ENCODE measurements around the gene GRIK3.

GRIK3 gene

GRCh38 chr1:36790191-36790590, 244.1 kb downstream of the GRIK3 start:
- DNase-seq (ENCODE audit: low spot score): no peak
- TF ChIP-seq, protein P1, sequence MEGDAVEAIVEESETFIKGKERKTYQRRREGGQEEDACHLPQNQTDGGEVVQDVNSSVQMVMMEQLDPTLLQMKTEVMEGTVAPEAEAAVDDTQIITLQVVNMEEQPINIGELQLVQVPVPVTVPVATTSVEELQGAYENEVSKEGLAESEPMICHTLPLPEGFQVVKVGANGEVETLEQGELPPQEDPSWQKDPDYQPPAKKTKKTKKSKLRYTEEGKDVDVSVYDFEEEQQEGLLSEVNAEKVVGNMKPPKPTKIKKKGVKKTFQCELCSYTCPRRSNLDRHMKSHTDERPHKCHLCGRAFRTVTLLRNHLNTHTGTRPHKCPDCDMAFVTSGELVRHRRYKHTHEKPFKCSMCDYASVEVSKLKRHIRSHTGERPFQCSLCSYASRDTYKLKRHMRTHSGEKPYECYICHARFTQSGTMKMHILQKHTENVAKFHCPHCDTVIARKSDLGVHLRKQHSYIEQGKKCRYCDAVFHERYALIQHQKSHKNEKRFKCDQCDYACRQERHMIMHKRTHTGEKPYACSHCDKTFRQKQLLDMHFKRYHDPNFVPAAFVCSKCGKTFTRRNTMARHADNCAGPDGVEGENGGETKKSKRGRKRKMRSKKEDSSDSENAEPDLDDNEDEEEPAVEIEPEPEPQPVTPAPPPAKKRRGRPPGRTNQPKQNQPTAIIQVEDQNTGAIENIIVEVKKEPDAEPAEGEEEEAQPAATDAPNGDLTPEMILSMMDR (IDR thresholded peaks at IDR 0.05; ENCODE audit: extremely low read depth, insufficient read depth, missing control alignments): no peak
- in situ Hi-C loops (cut with MboI; ENCODE audit: low pct_unique_long_range_greater_than_20kb, low sequenced_read_pairs, unreplicated experiment): no loop called here

- no peak for DNase-seq (ENCODE audit: low spot score)
- in situ Hi-C loops (cut with MboI; ENCODE audit: low pct_unique_long_range_greater_than_20kb, low sequenced_read_pairs, unreplicated experiment): no loop called here
- TF ChIP-seq, protein P1 (IDR thresholded peaks at IDR 0.05; ENCODE audit: extremely low read depth, insufficient read depth, missing control alignments): no peak
These were observed 244.8 kb downstream of the GRIK3 start for GRCh38 chr1:36789535-36789934.

DNA sequence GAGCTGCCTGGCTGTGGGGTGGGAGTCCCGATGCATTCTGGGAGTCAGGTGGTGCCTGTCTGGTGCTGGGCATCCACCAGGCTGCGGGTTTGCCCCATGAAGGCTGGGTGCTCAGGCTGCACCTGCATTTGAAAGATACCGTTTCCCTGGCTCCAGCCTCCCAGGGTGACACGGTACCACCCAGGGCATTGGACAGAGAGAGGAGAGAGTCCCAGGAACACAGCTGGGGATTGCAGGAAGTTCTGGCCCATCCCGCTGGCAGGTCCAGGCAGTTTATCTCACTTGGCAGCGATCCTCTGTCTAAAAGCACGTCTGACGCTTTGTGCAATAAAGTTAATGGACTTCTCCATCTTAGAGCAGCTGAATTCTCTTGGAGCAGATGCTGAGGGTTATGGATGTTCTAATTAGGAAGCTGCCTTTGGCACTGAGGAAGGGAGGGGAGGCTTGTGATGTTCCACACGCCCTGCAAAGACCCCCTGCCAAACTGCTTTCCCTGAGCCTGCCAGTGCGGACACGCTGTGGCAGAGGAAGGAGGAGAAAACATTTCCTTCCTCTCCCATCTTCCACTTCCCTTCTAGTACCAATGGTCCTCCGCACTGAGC, 246.9 kb downstream of the GRIK3 start:
- TF ChIP-seq, protein P1 (IDR thresholded peaks at IDR 0.05; ENCODE audit: extremely low read depth, insufficient read depth, missing control alignments): no peak
- in situ Hi-C loops (cut with MboI; ENCODE audit: low pct_unique_long_range_greater_than_20kb, low sequenced_read_pairs, unreplicated experiment): no loop called here
- no peak for DNase-seq (ENCODE audit: low spot score)

DNA sequence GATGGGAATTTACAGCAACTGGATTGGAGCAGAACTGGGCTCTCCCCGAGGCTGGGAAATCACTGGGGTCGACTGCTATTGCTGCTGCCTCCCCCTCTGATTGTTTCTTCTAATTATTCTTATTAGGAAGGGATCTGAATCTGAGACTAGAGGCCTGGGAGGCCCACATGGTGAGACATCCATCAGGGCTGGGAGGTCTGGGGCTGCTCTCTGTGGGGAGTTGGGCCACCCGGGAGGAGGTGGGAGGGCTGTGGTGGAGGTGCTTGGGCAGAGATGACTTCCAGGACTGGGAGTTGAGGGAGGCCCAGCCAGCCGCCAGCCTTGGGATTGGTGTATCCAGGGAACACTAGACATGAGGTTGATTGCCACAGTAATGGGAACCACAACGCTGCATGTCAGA, 247.9 kb downstream of the GRIK3 start:
- DNase-seq (ENCODE audit: low spot score): no peak
- in situ Hi-C loops (cut with MboI; ENCODE audit: low pct_unique_long_range_greater_than_20kb, low sequenced_read_pairs, unreplicated experiment): no loop called here
- TF ChIP-seq, protein P1 (IDR thresholded peaks at IDR 0.05; ENCODE audit: extremely low read depth, insufficient read depth, missing control alignments): no peak

DNA sequence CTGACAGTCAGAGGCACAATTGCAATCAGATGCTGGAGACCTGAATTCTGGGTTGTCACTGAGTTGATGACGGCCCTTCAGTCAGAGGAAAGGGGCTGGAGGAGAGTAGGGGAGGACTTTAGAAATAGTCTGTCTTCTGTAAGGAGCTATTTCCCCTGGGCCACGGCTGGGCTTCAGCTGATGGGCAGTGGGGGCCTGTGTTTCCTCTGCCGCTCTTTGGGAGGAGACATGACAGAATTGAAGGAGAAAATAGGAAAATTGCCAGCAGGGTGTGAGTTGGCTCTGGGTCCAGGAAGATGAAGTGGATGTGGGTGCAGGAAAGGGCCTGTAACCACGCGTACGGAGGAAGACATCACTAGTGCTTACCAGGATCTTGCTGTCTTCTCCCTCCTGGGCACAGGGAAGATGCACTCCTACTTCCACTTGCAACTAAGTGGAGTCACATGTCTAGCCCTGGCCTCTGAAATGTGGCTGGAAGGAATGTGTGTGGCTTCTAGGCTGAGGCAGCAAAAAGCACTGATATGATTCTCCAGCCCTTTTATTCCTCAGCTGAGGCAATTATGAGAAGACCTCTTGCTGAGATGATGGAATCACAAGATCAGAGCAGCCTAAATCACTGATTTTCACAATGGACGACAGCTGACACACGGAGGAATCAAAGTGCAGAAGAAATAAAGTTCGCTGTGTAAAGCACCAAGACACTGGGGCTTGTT, 250.0 kb downstream of the GRIK3 start:
- in situ Hi-C loops (cut with MboI; ENCODE audit: low pct_unique_long_range_greater_than_20kb, low sequenced_read_pairs, unreplicated experiment): no loop called here
- DNase-seq (ENCODE audit: low spot score): no peak
- TF ChIP-seq, protein P1 (IDR thresholded peaks at IDR 0.05; ENCODE audit: extremely low read depth, insufficient read depth, missing control alignments): no peak

GRCh38 chr1:36783475-36783874, 250.8 kb downstream of the GRIK3 start:
- TF ChIP-seq, protein P1 (IDR thresholded peaks at IDR 0.05; ENCODE audit: extremely low read depth, insufficient read depth, missing control alignments): no peak
- no peak for DNase-seq (ENCODE audit: low spot score)
- in situ Hi-C loops (cut with MboI; ENCODE audit: low pct_unique_long_range_greater_than_20kb, low sequenced_read_pairs, unreplicated experiment): no loop called here
